ENCODE results near the gene MEFV. TPM values are rescaled to one million over a fixed set of nuclear protein-coding genes. Genes with fewer than 3 reads are reported as not detected.
"Not testable (repeated sequence)": the region's sequence is repeated elsewhere in the genome, so short reads cannot be mapped to it uniquely, and the experiment has no call there.

MEFV gene
- total RNA-seq, 1 experiment from 2014 or later = not detected

DNA sequence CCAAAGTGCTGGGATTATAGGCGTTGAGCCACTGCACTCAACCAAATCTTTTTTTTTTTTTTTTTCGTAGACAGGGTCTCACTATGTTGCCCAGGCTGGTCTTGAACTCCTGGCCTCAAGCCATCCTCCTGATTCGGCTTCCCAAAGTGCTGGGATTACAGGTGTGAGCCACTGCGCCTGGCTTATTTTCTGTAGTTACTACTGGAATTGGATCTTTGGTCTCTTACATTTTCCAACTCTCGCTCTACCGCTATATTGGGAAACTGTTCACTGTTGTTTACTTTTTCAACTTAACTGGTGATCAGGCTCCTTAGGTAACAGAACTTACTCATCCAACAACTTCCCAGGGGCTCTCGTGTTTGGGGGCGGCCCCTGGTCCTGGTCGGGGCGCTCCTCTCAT is 35.6 kb downstream of the MEFV start:
- no peak for DNase-seq (ENCODE audit: low spot score)

DNA sequence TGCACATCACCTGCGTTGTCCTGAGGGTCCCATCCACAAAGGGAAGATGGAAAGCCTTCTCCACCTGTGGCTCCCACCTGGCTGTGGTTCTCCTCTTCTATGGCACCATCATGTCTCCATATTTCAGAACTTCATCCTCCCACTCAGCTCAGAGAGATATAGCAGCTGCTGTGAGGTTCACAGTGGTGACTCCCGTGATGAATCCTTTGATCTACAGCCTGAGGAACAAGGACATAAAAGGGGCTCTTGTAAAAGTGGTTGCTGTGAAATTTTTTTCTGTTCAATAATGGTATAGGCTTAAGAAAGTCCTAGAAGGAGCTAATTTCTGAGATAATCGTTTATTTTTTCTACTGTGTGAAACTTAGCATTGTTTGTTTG is 40.2 kb downstream of the MEFV start:
- no peak for DNase-seq (ENCODE audit: low spot score)

DNA sequence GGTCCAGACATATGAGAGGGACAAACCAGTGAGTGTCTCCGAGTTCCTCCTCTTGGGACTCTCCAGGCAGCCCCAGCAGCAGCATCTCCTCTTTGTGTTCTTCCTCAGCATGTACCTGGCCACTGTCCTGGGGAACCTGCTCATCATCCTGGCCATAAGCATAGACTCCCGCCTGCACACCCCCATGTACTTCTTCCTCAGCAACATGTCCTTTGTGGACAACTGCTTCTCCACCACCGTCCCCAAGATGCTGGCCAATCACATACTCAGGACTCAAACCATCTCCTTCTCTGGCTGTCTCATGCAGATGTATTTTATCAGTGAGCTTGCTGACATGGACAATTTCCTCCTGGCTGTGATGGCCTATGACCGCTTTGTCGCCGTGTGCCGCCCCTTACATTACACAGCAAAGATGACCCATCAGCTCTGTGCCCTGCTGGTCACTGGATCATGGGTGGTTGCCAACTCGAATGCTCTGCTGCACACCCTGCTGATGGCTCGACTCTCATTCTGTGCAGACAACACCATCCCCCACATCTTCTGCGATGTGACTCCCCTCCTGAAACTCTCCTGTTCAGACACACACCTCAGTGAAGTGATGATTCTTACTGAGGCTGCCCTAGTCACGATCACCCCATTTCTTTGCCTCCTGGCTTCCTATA is 40.7 kb downstream of the MEFV start:
- DNase-seq (ENCODE audit: low spot score) = no peak

DNA sequence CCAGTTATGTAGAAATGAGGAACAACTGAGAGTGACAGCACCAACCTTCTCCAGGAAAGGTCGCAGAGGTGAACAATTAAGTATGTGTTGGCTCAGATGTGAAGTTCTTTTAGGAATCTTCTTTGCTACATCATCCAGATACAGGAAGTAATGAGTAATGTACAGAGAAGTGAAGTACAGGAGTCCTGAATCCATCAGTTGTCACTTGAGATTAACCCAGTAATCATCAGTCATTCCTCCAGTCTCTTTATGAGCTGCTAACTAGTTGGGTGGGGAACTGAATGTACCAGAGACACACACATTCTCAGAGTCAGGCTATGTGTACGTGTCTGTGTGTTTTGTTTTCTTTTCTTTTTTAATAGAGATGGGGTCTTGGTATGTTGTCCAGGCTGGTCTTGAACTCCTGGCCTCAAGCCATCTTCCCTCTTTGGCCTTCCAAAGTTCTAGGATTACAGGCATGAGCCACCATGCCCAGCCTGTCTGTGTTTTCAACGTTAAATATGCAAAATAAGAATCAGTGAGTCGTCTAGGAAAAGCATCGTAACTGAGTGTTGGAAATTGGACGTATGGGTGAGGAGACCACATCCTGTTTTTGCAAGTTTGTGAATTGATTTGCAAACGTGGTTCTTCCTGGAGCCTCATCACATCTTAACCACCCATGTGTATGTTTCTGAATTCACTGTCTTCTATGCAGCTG is 41.4 kb downstream of the MEFV start:
- DNase-seq (ENCODE audit: low spot score) = no peak

DNA sequence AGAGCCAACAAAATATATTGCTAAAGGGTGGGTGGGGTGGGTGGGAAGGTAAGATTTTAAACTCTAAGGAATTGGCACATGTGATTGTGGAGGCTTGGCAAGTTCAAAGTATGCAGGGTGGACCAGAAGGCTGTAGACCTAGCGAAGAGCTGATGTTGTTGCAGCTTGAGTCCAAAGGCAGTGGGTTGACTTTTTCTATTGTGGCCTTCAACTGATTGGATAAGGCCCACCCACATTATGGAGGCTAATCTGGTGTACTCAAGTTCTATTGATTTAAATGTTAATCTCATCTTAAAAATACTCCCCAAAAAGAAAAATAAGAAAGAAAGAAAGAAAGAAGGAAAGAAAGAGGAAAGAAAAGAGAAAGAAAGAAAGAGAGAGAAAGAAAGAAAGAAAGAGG is 43.9 kb downstream of the MEFV start:
- no peak for DNase-seq (ENCODE audit: low spot score)

DNA sequence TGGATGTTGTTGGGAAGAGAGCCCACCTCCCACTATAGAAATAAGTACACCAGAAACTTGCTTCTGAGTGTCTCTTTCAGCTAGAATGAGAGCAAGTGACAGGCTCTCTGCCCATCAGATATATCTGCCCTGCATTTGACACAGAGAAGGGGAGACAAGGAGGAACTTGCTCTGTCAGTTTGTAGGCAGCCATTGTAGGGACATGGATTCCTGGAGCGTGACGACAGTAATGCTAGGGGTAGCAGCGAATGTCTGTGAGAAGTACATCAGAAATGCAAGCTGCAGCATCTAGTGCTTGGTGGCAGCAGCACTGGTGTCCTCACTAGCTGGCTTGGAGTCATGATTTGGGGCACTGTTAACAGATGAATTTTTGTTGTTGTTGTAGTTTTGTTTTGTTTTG is 44.4 kb downstream of the MEFV start:
- no peak for DNase-seq (ENCODE audit: low spot score)

DNA sequence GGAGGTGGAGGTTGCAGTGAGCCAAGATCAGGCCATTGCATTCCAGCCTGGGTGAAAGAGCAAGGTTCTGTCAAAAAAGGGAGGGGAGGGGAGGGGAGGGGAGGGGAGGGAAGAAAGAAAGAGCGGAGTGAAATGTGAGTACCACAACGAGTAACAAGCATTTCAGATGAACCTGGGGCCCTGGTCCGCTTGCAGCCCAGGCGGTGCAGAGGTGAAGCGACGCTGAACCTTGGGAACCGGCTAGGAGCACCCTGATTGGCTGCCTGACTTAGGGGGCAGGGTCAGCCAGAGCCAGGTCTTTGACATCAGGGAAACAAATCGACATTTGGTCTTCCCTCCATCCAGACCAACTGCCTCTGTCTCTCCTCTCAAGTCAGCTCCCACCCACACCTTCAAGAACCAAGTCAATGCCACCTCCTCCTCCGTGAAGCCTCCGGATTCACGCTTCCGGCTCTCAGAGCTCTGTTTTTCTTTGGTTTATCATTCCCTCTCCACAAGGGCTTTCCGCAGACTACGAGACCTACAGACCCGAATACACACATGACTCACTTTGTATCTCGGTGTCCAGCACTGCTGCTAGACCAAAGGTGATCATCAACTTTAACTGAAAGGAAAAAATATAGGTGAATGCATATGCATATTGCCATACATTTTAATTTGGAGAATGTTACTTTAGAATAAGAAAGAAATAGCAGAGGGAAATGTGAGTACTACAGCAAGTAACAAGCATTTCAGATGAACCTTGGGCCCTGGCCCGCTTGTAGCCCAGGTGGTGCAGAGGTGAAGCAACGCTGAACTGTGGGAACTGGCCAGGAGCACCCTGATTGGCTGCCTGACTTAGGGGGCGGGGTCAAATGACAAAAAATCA is 49.1 kb downstream of the MEFV start:
- no peak for DNase-seq (ENCODE audit: low spot score)

DNA sequence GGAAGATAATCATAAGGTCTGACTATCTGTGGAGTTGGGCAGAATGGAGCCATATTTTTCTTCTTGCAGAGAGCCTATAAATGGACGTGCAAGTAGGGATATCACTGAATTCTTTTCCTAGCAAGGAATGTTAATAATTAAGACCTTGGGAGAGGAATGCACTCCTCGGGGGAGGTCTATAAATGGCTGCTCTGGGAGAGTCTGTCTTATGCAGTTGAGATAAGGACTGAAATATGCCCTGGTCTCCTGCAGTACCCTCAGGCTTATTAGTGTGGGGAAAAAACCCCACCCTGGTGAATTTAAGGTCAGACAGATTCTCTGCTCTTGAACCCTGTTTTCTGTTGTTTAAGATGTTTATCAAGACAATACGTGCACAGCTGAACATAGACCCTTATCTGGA is 50.5 kb downstream of the MEFV start:
- not testable (repeated sequence) for DNase-seq (ENCODE audit: low spot score)

DNA sequence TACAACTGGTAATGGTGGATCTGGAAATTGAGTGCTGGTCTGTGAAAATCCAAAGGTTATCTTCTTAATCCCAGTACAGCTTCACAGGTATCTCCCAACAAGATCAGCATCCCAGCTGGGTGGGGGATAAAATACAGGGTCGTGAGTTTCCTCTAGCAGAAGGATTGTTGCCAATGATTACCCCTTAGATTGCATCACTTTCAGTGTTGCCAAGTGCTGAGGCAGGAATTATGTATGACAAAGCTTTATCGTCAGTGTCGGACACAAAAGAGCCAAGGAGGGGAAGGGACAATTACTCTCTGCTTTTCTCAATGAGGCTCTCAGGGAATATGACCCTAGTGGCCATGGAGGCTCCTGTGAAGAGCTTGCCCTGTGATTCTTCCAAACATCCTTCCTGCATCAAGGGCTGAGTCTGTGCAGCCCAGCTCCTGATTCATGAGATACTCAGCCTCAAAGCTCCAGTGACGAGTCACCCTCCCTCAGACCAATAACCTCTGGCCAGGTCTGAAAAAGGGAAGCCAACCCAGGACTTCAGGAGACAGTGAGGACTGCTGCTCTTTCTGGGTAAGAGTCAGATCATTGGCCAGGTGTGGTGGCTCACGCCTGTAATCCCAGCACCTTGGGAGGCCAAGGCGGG is 53.4 kb downstream of the MEFV start:
- no peak for DNase-seq (ENCODE audit: low spot score)

DNA sequence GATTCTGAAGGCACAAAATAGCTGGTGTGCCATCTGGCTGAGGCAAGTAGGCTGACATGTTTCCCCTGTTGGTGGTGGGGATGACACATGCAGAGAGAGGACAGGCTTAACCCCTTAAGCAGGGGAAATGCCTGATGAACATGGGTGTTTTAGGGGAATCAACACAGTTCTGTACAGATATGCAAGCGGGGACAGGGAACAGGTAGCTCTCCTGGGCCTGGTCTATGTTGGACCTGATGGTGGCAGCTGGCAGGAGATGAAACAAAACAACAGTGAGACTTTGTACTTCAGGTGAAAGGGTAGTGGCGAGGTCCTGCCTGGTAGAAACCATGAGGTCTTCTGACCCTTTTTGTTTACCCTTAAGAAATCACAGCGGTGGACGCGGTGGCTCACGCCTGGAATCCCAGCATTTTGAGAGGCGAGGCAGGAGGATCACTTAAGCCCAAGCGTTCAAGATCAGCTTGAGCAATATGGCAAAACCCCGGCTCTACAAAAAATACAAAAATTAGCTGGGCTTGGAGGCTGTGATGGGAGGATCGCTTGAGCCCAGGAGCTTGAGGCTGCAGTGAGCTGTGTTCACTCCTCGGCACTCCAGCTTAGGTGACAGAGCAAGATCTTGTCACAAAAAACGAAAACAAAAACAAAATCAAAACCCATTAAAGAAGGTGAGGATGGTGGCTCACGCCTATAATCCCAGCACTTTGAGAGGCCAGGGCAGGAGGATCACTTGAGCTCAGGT is 57.9 kb downstream of the MEFV start:
- no peak for DNase-seq (ENCODE audit: low spot score)

DNA sequence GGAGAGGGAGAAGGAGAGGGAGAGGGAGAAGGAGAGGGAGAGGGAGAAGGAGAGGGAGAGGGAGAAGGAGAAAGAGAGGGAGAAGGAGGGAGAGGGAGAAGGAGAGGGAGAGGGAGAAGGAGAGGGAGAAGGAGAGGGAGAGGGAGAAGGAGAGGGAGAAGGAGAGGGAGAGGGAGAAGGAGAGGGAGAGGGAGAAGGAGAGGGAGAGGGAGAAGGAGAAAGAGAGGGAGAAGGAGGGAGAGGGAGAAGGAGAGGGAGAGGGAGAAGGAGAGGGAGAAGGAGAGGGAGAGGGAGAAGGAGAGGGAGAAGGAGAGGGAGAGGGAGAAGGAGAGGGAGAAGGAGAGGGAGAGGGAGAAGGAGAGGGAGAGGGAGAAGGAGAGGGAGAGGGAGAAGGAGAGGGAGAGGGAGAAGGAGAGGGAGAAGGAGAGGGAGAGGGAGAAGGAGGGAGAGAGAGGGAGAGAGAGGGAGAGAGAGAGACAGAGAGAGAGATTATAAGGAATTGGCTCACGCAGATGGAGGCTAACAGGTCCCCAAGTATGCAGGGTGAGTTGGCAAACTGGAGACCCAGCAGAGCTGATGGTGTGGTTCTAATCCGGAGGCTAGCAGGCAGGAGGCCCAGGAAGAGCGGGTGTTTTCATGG is 58.6 kb downstream of the MEFV start:
- not testable (repeated sequence) for DNase-seq (ENCODE audit: low spot score)

DNA sequence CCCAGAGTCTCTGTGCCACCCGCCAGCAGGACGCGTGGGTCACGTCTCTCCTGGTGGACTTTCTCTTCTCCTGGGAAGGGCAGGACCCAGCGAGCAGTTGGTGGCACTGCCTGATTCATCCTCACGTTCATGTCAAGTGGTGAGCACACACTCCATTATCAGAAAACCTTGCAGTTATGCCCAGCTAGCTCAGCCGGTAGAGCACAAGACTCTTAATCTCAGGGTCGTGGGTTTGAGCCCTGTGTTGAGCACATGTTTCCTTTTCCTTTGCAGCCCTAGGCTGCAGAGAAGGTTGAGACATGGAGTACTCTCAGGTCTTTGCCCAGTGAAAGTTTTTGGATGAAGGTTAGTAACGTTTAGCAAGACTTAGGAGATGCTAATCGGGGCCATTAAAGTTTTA is 60.5 kb downstream of the MEFV start:
- DNase-seq (ENCODE audit: low spot score) = no peak

DNA sequence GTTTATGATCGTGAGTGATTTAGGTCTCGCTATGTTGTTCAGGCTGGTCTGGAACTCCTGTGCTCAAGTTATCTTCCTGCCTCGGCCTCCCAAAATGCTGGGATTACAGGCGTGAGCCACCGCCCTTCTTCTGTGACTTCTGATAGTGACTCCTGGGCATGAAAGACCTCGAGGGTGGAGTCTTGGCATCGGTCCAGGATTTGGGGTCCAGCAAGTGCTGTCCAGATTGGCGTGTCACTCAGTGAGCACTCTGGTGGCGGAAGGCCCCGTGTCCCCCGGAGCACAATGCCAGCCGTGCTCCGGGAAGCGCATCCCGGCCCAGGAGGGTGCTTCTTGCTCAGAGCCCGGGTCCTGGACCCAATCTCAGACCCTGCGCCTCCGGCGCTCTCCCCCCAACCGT is 61.6 kb downstream of the MEFV start:
- no peak for DNase-seq (ENCODE audit: low spot score)

DNA sequence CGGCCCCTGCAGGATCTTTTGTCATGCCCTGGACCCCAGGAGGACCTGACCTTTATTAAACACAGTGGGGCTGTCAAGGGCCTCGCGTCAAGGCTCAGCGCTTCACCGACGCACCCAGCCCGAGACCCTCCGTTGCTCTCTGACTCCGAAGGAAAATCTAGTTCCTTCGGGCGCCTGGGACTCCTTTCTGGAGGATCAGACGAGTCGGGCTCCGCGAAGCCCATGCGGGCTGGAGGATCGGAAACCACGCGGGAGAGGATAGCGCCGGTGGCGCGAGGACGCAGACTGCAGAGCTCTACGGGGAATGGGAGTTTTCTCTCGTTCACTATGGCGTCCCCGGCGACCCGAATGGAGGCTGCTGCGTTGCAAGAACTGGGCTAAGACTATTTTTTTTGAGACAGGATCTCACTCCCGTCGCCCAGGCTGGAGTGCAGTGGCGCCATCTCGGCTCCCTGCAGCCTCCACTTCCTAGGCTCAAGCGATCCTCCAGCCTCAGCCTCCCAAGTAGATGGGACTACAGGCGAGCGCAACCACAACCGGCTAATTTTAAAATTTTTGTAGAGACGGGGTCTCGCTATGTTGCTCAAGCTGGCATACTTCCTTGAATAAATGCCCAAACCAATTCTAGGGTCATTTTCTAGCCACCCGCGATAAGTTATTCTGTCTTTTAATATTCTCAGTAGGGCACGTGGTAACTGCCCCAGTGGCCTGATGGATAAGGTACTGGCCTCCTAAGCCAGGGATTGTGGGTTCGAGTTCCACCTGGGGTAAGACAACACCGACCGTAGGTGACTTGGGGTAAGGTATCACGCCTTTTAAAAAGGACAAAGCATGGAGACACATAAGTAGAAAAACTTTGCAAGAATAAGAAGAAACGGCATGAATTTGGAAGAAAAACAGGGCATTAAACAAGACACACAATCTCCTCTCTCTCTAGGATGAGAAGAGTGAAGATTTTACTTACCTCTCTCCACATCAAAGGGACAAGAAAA is 62.9 kb downstream of the MEFV start:
- DNase-seq (ENCODE audit: low spot score) = no peak

DNA sequence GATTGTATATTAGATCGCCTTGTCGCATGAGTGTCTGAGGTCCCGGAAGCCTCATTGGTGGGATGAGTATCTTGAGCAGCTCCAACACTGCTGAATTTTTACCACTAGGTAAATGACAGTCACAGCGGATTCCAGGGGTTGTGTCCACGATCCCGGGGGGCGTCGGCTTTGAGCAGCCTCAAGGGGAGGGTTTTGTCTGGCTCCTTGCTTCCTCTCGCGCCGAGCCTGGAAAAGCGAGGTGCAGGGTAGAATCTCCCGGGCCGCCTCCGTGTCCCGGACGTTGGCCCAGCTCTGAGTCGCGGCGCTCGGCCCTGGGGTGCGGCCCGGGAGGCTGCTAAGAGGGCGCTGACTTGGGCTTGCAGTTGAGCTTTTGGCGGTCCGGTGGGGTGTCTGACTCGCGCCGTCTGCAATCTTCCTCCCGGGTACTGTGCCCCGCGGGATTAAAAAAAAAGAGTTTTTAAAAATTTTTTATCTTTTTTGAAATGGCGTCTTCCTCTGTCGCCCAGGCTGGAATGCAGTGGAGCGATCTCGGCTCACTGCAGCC is 63.9 kb downstream of the MEFV start:
- no peak for DNase-seq (ENCODE audit: low spot score)
